GM19455 (cell line): Measurements from ENCODE around the gene PGA4.
"Not testable (repeated sequence)": the region's sequence is repeated elsewhere in the genome, so short reads cannot be mapped to it uniquely, and the experiment has no call there.

Experiments
- ATAC-seq: cut with Tn5 transposase; IDR thresholded peaks from one replicate; pipeline ENCODE4 v1.9.1; 2021; ENCODE audit not compliant: unreplicated experiment

The PGA4 gene

DNA sequence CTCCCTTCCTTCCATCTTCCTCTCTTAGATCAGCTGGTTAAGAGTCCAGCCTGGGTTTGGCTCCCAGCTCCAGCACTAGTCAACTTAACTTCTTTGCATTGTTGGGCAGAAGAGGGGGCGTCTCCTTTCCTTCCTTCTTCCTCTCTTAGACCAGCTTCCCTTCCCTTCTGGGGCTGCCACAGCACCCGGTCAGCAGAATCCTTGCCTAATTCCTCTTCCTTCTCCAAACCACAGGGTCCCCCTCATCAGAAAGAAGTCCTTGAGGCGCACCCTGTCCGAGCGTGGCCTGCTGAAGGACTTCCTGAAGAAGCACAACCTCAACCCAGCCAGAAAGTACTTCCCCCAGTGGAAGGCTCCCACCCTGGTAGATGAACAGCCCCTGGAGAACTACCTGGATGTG, 18.3 kb upstream of the PGA4 start:
- ATAC-seq = not testable (repeated sequence)

DNA sequence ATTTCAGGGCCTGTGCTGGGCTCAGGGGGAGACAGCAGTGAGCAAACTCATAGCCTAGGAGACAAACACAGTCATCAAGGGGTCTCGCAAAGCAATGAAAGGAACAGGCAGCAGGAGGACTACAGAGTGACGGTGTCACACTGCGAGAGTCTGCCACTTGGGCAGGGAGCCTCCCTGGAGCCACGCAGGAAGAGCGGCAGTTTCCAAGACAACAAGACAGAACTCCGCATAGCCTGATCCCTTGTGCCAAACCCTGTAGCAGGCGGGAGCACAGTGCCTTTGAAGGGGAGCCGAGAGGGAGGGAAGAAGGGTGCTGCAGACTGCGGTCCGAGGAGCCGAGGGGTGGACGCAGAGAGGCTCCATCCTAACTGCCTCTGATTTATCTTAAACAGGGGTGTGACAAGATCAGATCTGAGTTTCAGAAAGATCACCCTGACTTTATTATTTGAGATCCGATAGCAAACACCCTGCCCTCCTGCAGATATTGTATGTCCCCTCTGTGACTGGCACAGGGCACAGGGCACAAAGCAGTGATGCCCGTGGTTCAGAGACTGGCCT, 17.6 kb upstream of the PGA4 start:
- ATAC-seq = not testable (repeated sequence)

DNA sequence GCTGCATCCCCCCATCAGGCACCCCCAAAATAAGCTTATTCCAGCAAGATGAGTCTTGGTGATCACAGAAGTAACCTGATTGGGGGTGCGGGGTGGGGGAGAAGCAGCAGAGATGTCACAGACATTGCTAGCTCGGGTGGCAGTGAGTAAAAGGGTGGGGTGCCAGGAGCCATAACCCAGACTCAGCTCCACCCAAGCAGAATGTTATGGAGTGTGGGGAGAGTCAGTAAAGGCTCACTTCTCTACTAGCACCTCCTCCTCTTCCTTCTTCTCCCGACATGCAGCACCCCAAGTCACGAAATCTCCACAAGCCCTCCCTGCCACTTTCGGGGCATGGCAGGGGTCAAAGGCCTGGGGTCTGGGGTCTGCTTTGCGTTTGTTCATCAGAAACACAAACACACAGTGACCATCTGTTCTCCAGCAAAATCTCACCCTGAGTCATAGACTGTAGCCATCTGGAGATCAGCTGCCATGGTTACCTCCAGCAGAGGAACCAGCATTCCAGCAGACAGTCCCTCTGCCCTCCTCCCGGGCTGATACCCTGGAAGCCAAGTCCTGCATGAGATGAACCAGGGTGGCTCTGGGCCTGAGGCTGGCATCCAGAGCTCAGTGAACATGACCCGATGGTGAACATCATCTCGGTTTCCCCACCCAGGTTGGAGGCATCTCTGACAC, 14.4 kb upstream of the PGA4 start:
- ATAC-seq = not testable (repeated sequence)

DNA sequence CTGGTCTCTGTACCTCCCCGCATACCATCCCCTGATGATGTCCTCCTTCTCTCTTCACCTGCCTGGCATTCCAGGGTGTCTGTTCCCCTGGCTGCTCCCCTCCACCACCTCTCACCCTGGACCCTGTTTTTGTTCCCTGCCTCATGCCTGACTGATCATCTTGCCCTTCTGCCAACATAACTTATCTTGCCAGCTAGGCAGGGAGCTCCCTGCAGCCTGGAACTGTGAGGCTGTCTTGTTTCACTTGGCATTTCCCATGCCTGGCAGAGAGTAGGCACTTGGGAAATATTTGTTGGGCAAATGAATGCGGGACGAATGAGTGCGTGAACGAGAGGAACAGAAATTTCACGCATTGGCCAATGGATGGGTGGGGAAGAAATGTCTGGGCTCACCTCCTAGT, 11.5 kb upstream of the PGA4 start:
- ATAC-seq = not testable (repeated sequence)

DNA sequence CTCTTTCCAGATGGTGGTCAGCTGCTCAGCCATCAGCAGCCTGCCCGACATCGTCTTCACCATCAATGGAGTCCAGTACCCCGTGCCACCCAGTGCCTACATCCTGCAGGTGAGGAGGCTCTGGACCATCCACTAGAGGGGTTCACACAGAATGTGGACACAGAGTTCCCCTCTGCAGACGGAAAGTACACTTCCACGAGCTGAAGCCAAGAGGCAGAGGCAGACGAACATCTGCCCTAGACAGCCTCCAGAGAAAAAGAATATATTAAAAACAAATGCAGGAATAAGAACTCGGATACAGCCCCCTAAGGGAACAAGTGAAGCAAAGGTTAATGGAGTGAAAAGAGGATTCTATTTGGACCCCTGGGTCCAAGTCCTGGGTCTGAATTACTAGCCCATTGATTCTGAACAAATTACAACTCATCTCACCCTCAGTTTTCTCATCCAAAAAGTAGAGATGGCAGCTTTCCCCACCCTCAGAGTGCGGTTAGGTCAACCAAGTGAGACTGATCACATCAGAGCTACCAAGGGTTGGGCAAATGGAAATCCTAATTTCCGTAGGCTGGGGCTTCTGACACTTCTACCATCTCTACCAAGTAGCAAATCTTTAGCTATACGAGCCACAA, 10.7 kb upstream of the PGA4 start:
- ATAC-seq = not testable (repeated sequence)

DNA sequence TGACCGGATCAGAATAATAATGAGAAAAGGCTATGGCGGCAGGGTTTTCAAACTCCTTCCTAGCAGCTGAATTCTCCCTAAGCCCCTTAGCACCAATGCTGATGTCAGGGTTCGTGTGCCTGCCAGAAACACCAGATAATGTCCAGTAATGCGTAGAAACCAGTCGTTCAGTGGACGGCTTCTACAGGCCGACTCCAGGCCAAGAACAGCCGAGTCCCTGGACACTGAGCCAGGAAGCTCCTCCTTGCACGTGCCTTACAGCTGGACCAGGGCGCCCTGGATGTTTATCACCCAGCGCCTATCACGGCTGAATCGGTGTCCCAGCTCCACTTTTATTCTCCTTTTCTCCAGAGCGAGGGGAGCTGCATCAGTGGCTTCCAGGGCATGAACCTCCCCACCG, 9.9 kb upstream of the PGA4 start:
- not testable (repeated sequence) for ATAC-seq

DNA sequence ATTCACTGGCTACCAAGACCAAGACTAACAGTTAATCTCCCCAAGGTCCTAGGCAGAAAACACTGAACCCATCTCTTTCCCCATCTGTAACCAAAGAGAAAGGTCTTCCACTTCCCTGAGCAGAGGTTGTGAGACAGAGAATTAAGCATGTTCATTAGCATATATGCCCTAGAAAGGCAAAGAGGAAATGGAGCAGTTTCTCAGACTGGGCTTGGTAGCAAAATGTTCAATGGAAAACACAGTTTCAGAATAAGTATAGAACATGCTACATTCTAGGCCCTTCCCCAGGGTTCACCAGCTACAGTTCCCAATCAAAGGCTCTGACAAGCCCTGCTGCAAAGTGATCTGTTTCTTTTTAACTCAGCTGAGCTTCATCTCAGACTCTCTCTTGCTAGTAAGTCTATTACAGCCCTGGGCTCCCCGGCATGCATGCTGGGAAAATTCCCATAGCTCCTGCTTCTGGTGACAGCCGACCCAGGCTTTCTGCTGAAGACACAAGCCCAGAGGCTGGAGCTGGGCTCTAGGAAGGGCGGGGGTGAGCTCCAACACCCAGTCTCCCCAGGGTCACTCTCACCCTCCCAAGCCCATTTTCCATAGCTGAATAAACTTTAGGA, 8.3 kb upstream of the PGA4 start:
- not testable (repeated sequence) for ATAC-seq

DNA sequence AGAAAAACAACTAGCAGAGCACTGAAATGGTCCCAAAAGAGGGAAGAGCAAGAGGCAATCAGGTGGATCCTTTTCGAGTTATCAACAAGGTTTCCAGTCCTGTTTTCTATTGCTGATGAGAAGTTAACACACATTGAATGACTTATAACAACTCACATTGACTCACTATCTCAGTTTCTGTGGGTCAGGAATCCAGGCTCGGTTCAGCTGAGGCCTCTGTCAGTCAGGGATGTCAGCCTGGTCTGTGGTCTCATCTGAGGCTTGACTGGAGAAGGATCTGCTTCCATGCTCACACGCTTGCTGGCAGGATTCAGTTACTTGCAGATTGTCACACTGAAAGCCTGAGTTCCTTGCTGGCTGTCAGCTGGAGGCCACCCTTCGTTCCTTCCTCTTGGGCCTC, 3.8 kb upstream of the PGA4 start:
- ATAC-seq = not testable (repeated sequence)

DNA sequence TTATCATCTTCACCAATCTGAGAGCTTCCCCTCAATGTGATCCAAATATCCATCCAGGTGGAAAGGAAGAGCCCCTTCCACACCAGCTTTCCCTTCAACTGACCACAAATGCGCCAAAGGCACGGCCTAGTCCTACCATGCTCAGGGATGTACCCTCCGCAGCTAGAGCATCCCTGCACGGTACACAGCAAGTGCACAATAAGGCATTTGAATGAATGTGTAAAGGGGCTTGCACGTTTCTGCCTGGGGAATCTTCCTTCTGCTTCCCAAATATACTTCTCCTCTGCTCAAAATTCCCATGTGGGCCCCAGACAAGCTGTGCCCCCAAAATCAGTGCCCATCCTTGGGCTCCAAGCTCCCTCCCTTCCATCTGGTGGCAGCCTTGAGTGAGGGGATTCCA, 3.1 kb upstream of the PGA4 start:
- ATAC-seq = not testable (repeated sequence)

DNA sequence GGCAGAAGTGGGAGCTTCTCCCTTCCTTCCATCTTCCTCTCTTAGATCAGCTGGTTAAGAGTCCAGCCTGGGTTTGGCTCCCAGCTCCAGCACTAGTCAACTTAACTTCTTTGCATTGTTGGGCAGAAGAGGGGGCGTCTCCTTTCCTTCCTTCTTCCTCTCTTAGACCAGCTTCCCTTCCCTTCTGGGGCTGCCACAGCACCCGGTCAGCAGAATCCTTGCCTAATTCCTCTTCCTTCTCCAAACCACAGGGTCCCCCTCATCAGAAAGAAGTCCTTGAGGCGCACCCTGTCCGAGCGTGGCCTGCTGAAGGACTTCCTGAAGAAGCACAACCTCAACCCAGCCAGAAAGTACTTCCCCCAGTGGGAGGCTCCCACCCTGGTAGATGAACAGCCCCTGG, 545 bp downstream of the PGA4 start:
- not testable (repeated sequence) for ATAC-seq

DNA sequence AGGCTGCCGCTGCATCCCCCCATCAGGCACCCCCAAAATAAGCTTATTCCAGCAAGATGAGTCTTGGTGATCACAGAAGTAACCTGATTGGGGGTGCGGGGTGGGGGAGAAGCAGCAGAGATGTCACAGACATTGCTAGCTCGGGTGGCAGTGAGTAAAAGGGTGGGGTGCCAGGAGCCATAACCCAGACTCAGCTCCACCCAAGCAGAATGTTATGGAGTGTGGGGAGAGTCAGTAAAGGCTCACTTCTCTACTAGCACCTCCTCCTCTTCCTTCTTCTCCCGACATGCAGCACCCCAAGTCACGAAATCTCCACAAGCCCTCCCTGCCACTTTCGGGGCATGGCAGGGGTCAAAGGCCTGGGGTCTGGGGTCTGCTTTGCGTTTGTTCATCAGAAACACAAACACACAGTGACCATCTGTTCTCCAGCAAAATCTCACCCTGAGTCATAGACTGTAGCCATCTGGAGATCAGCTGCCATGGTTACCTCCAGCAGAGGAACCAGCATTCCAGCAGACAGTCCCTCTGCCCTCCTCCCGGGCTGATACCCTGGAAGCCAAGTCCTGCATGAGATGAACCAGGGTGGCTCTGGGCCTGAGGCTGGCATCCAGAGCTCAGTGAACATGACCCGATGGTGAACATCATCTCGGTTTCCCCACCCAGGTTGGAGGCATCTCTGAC, 4.5 kb downstream of the PGA4 start:
- not testable (repeated sequence) for ATAC-seq

DNA sequence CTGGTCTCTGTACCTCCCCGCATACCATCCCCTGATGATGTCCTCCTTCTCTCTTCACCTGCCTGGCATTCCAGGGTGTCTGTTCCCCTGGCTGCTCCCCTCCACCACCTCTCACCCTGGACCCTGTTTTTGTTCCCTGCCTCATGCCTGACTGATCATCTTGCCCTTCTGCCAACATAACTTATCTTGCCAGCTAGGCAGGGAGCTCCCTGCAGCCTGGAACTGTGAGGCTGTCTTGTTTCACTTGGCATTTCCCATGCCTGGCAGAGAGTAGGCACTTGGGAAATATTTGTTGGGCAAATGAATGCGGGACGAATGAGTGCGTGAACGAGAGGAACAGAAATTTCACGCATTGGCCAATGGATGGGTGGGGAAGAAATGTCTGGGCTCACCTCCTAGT, 7.3 kb downstream of the PGA4 start:
- ATAC-seq = not testable (repeated sequence)

DNA sequence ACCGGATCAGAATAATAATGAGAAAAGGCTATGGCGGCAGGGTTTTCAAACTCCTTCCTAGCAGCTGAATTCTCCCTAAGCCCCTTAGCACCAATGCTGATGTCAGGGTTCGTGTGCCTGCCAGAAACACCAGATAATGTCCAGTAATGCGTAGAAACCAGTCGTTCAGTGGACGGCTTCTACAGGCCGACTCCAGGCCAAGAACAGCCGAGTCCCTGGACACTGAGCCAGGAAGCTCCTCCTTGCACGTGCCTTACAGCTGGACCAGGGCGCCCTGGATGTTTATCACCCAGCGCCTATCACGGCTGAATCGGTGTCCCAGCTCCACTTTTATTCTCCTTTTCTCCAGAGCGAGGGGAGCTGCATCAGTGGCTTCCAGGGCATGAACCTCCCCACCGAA, 8.9 kb downstream of the PGA4 start:
- ATAC-seq = not testable (repeated sequence)

DNA sequence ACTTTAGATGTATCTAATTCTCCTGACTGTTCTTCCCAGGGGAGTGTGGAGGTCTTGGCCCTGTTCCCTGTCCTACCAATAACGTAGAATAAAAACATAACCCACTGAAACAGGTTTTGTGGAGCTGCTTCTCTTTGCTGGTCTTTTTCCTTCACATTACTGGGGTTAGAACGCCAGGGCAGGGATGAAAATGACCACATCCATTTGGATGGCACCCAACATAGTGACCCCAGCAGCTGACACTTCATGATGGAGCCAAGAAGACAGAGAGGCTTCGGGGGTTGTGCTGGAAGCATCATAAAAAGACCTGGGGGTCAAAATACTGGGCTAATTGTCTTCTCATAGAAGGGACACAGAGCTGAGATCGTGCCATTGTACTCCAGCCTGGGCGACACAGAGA, 9.4 kb downstream of the PGA4 start:
- not testable (repeated sequence) for ATAC-seq

DNA sequence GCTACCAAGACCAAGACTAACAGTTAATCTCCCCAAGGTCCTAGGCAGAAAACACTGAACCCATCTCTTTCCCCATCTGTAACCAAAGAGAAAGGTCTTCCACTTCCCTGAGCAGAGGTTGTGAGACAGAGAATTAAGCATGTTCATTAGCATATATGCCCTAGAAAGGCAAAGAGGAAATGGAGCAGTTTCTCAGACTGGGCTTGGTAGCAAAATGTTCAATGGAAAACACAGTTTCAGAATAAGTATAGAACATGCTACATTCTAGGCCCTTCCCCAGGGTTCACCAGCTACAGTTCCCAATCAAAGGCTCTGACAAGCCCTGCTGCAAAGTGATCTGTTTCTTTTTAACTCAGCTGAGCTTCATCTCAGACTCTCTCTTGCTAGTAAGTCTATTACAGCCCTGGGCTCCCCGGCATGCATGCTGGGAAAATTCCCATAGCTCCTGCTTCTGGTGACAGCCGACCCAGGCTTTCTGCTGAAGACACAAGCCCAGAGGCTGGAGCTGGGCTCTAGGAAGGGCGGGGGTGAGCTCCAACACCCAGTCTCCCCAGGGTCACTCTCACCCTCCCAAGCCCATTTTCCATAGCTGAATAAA, 10.5 kb downstream of the PGA4 start:
- not testable (repeated sequence) for ATAC-seq

DNA sequence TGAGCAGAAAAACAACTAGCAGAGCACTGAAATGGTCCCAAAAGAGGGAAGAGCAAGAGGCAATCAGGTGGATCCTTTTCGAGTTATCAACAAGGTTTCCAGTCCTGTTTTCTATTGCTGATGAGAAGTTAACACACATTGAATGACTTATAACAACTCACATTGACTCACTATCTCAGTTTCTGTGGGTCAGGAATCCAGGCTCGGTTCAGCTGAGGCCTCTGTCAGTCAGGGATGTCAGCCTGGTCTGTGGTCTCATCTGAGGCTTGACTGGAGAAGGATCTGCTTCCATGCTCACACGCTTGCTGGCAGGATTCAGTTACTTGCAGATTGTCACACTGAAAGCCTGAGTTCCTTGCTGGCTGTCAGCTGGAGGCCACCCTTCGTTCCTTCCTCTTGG, 15.0 kb downstream of the PGA4 start:
- not testable (repeated sequence) for ATAC-seq

DNA sequence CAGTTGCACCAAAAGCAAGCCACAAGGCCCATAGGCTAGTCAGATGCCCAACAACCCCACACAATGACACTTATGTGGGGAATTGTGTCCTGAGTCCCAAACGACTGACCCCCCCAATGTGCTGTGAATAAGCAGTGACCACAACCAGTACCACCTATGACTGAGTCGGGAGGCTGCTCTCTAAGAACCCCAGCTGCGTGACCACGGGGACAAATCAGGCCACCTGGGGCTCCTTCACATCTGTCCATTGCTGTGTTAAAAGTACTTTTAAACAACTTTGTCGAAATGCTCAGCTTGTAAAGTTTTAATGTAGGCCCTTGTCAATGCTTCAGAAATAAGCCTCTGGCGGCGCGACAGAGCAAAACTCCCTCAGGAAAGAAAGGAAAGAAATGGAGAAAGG, 18.1 kb downstream of the PGA4 start:
- ATAC-seq = not testable (repeated sequence)

DNA sequence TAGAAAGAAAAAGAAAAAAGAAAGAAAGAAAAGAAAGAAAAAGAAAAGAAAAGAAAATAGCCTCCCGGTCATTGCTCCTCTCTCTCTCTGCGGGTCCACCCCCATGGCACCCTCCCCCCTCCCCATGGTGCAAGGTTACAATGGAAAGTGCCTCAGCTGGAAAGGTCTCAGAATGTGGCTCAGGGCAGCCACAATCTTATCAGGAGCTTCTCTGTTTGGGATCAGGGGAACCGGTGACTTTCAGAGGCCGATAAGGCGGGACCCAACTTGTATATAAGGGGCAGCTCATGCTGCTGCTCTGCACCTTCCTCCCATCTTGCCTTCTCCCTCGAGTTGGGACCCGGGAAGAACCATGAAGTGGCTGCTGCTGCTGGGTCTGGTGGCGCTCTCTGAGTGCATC, 18.7 kb downstream of the PGA4 start, which contains the start of gene PGA5:
Gene PGA5, plus strand, starts transcription at position 301 of the 400 bp plus-strand sequence. Its CDS starts 52 bp downstream, at position 353.
- ATAC-seq = not testable (repeated sequence)

DNA sequence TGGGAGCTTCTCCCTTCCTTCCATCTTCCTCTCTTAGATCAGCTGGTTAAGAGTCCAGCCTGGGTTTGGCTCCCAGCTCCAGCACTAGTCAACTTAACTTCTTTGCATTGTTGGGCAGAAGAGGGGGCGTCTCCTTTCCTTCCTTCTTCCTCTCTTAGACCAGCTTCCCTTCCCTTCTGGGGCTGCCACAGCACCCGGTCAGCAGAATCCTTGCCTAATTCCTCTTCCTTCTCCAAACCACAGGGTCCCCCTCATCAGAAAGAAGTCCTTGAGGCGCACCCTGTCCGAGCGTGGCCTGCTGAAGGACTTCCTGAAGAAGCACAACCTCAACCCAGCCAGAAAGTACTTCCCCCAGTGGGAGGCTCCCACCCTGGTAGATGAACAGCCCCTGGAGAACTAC, 19.4 kb downstream of the PGA4 start:
- not testable (repeated sequence) for ATAC-seq

DNA sequence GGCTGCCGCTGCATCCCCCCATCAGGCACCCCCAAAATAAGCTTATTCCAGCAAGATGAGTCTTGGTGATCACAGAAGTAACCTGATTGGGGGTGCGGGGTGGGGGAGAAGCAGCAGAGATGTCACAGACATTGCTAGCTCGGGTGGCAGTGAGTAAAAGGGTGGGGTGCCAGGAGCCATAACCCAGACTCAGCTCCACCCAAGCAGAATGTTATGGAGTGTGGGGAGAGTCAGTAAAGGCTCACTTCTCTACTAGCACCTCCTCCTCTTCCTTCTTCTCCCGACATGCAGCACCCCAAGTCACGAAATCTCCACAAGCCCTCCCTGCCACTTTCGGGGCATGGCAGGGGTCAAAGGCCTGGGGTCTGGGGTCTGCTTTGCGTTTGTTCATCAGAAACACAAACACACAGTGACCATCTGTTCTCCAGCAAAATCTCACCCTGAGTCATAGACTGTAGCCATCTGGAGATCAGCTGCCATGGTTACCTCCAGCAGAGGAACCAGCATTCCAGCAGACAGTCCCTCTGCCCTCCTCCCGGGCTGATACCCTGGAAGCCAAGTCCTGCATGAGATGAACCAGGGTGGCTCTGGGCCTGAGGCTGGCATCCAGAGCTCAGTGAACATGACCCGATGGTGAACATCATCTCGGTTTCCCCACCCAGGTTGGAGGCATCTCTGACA, 23.3 kb downstream of the PGA4 start:
- not testable (repeated sequence) for ATAC-seq
